ENCODE data around the gene XRCC4. TPM values are rescaled to one million over a fixed set of nuclear protein-coding genes. Genes with fewer than 3 reads are reported as not detected.
A peak's percentile ranks its signal among the peaks of the same experiment; 100 is the strongest.

XRCC4 gene
- total RNA-seq (2012; rRNA removed) = 14.2 and 14.4 TPM in 2 replicates

- H3K36me3 ChIP-seq (ENCODE audit: insufficient read depth, low read length) = no peaks in the 10 kb centered on the region
- peak within 1 kb of the TSS; percentile 86 for H3K4me3 ChIP-seq (ENCODE audit: low read length)
- no peaks in the 10 kb centered on the region for H3K27me3 ChIP-seq (ENCODE audit: control insufficient read depth, insufficient read depth, low read length)
- H3K4me1 ChIP-seq (ENCODE audit: control insufficient read depth, insufficient read depth, low read length) = peaks cover 17% of the 10 kb centered on the region
- H3K9me3 ChIP-seq (replicated peaks; ENCODE audit: low read length) = no peaks in the 10 kb centered on the region
- peak within 1 kb of the TSS; percentile 82 for H3K4me2 ChIP-seq (ENCODE audit: low read length)
- H3K9ac ChIP-seq (ENCODE audit: low read depth, low read length) = peak within 1 kb of the TSS; percentile 92
Measured at GRCh38 chr5:83076742-83077661, at the start of gene XRCC4, which contains the start of gene TMEM167A. XRCC4 (plus strand) TSS chr5:83077547; CDS start chr5:83104920, 27,373 bp downstream. TMEM167A (minus strand) TSS chr5:83077394; CDS start chr5:83077323, 71 bp downstream.

GRCh38 chr5:83029912-83030311 lies 47.4 kb upstream of the XRCC4 start:
- no peaks in the 10 kb centered on the region for H3K36me3 ChIP-seq (ENCODE audit: insufficient read depth, low read length)
- H3K4me2 ChIP-seq (ENCODE audit: low read length) = no peak overlapping the region
- H3K9me3 ChIP-seq (replicated peaks; ENCODE audit: low read length) = no peaks in the 10 kb centered on the region
- no peak overlapping the region for H3K4me3 ChIP-seq (ENCODE audit: low read length)
- no peaks in the 10 kb centered on the region for H3K27me3 ChIP-seq (ENCODE audit: control insufficient read depth, insufficient read depth, low read length)
- H3K4me1 ChIP-seq (ENCODE audit: control insufficient read depth, insufficient read depth, low read length) = no peaks in the 10 kb centered on the region
- H3K9ac ChIP-seq (ENCODE audit: low read depth, low read length) = no peak overlapping the region

GRCh38 chr5:83031381-83031780 lies 46.0 kb upstream of the XRCC4 start:
- Histone ChIP-seq H3K4me2 (ENCODE audit: low read length) (no peak overlapping the region), H3K9me3 (replicated peaks; ENCODE audit: low read length) (no peaks in the 10 kb centered on the region), H3K4me3 (ENCODE audit: low read length) (no peak overlapping the region), H3K36me3 (ENCODE audit: insufficient read depth, low read length) (no peaks in the 10 kb centered on the region), H3K4me1 (ENCODE audit: control insufficient read depth, insufficient read depth, low read length) (no peaks in the 10 kb centered on the region), H3K9ac (ENCODE audit: low read depth, low read length) (no peak overlapping the region), H3K27me3 (ENCODE audit: control insufficient read depth, insufficient read depth, low read length) (no peaks in the 10 kb centered on the region)

GRCh38 chr5:83034036-83034435 lies 43.3 kb upstream of the XRCC4 start:
- H3K36me3 ChIP-seq (ENCODE audit: insufficient read depth, low read length) = no peaks in the 10 kb centered on the region
- no peaks in the 10 kb centered on the region for H3K4me1 ChIP-seq (ENCODE audit: control insufficient read depth, insufficient read depth, low read length)
- H3K4me3 ChIP-seq (ENCODE audit: low read length) = no peak overlapping the region
- H3K4me2 ChIP-seq (ENCODE audit: low read length) = no peak overlapping the region
- no peaks in the 10 kb centered on the region for H3K27me3 ChIP-seq (ENCODE audit: control insufficient read depth, insufficient read depth, low read length)
- H3K9ac ChIP-seq (ENCODE audit: low read depth, low read length) = no peak overlapping the region
- no peaks in the 10 kb centered on the region for H3K9me3 ChIP-seq (replicated peaks; ENCODE audit: low read length)

GRCh38 chr5:83034528-83035207 lies 42.7 kb upstream of the XRCC4 start:
- no peak overlapping the region for H3K4me3 ChIP-seq (ENCODE audit: low read length)

GRCh38 chr5:83035373-83036100 lies 41.8 kb upstream of the XRCC4 start:
- H3K4me2 ChIP-seq (ENCODE audit: low read length) = no peak overlapping the region
- H3K9me3 ChIP-seq (replicated peaks; ENCODE audit: low read length) = no peaks in the 10 kb centered on the region
- H3K36me3 ChIP-seq (ENCODE audit: insufficient read depth, low read length) = no peaks in the 10 kb centered on the region
- H3K9ac ChIP-seq (ENCODE audit: low read depth, low read length) = no peak overlapping the region
- no peaks in the 10 kb centered on the region for H3K4me1 ChIP-seq (ENCODE audit: control insufficient read depth, insufficient read depth, low read length)
- no peak overlapping the region for H3K4me3 ChIP-seq (ENCODE audit: low read length)
- H3K27me3 ChIP-seq (ENCODE audit: control insufficient read depth, insufficient read depth, low read length) = no peaks in the 10 kb centered on the region

More at GRCh38 chr5:83034528-83035207, 42.7 kb upstream of the XRCC4 start:
- Histone ChIP-seq H3K4me2 (ENCODE audit: low read length) (no peak overlapping the region), H3K27me3 (ENCODE audit: control insufficient read depth, insufficient read depth, low read length) (no peaks in the 10 kb centered on the region), H3K36me3 (ENCODE audit: insufficient read depth, low read length) (no peaks in the 10 kb centered on the region), H3K9ac (ENCODE audit: low read depth, low read length) (no peak overlapping the region), H3K9me3 (replicated peaks; ENCODE audit: low read length) (no peaks in the 10 kb centered on the region), H3K4me1 (ENCODE audit: control insufficient read depth, insufficient read depth, low read length) (no peaks in the 10 kb centered on the region)

GRCh38 chr5:83036991-83037575 lies 40.3 kb upstream of the XRCC4 start:
- Histone ChIP-seq H3K27me3 (ENCODE audit: control insufficient read depth, insufficient read depth, low read length) (no peaks in the 10 kb centered on the region), H3K9me3 (replicated peaks; ENCODE audit: low read length) (no peaks in the 10 kb centered on the region), H3K4me1 (ENCODE audit: control insufficient read depth, insufficient read depth, low read length) (no peaks in the 10 kb centered on the region), H3K9ac (ENCODE audit: low read depth, low read length) (no peak overlapping the region), H3K4me3 (ENCODE audit: low read length) (no peak overlapping the region), H3K4me2 (ENCODE audit: low read length) (no peak overlapping the region), H3K36me3 (ENCODE audit: insufficient read depth, low read length) (no peaks in the 10 kb centered on the region)

- Histone ChIP-seq H3K4me1 (ENCODE audit: control insufficient read depth, insufficient read depth, low read length) (no peaks in the 10 kb centered on the region), H3K4me2 (ENCODE audit: low read length) (no peak overlapping the region), H3K36me3 (ENCODE audit: insufficient read depth, low read length) (no peaks in the 10 kb centered on the region), H3K4me3 (ENCODE audit: low read length) (no peak overlapping the region), H3K9ac (ENCODE audit: low read depth, low read length) (no peak overlapping the region), H3K27me3 (ENCODE audit: control insufficient read depth, insufficient read depth, low read length) (no peaks in the 10 kb centered on the region), H3K9me3 (replicated peaks; ENCODE audit: low read length) (no peaks in the 10 kb centered on the region)
Measured at GRCh38 chr5:83038924-83039323, 38.4 kb upstream of the XRCC4 start.

GRCh38 chr5:83042507-83042906 lies 34.8 kb upstream of the XRCC4 start:
- Histone ChIP-seq H3K4me1 (ENCODE audit: control insufficient read depth, insufficient read depth, low read length) (no peaks in the 10 kb centered on the region), H3K9ac (ENCODE audit: low read depth, low read length) (no peak overlapping the region), H3K27me3 (ENCODE audit: control insufficient read depth, insufficient read depth, low read length) (no peaks in the 10 kb centered on the region), H3K36me3 (ENCODE audit: insufficient read depth, low read length) (no peaks in the 10 kb centered on the region), H3K9me3 (replicated peaks; ENCODE audit: low read length) (no peaks in the 10 kb centered on the region), H3K4me2 (ENCODE audit: low read length) (no peak overlapping the region), H3K4me3 (ENCODE audit: low read length) (no peak overlapping the region)

GRCh38 chr5:83044926-83045325 lies 32.4 kb upstream of the XRCC4 start:
- Histone ChIP-seq H3K4me2 (ENCODE audit: low read length) (no peak overlapping the region), H3K36me3 (ENCODE audit: insufficient read depth, low read length) (peaks cover 3% of the 10 kb centered on the region), H3K4me1 (ENCODE audit: control insufficient read depth, insufficient read depth, low read length) (no peaks in the 10 kb centered on the region), H3K4me3 (ENCODE audit: low read length) (no peak overlapping the region), H3K27me3 (ENCODE audit: control insufficient read depth, insufficient read depth, low read length) (no peaks in the 10 kb centered on the region), H3K9ac (ENCODE audit: low read depth, low read length) (no peak overlapping the region), H3K9me3 (replicated peaks; ENCODE audit: low read length) (no peaks in the 10 kb centered on the region)

- H3K9ac ChIP-seq (ENCODE audit: low read depth, low read length) = no peak overlapping the region
- peaks cover 18% of the 10 kb centered on the region for H3K36me3 ChIP-seq (ENCODE audit: insufficient read depth, low read length)
- no peaks in the 10 kb centered on the region for H3K9me3 ChIP-seq (replicated peaks; ENCODE audit: low read length)
- H3K4me3 ChIP-seq (ENCODE audit: low read length) = no peak overlapping the region
- H3K27me3 ChIP-seq (ENCODE audit: control insufficient read depth, insufficient read depth, low read length) = no peaks in the 10 kb centered on the region
- no peaks in the 10 kb centered on the region for H3K4me1 ChIP-seq (ENCODE audit: control insufficient read depth, insufficient read depth, low read length)
- no peak overlapping the region for H3K4me2 ChIP-seq (ENCODE audit: low read length)
Measured at GRCh38 chr5:83048277-83048676, 29.1 kb upstream of the XRCC4 start.
